HG03025 (cell line): ENCODE data around the gene TSTD2.
A peak's percentile ranks its signal among the peaks of the same experiment; 100 is the strongest.

Experiments used
- ATAC-seq: cut with Tn5 transposase; IDR thresholded peaks from one replicate; pipeline ENCODE4 v1.9.1; 2021; ENCODE audit warnings: mild to moderate bottlenecking, moderate library complexity; ENCODE audit not compliant: unreplicated experiment, low FRiP score

The TSTD2 gene

DNA sequence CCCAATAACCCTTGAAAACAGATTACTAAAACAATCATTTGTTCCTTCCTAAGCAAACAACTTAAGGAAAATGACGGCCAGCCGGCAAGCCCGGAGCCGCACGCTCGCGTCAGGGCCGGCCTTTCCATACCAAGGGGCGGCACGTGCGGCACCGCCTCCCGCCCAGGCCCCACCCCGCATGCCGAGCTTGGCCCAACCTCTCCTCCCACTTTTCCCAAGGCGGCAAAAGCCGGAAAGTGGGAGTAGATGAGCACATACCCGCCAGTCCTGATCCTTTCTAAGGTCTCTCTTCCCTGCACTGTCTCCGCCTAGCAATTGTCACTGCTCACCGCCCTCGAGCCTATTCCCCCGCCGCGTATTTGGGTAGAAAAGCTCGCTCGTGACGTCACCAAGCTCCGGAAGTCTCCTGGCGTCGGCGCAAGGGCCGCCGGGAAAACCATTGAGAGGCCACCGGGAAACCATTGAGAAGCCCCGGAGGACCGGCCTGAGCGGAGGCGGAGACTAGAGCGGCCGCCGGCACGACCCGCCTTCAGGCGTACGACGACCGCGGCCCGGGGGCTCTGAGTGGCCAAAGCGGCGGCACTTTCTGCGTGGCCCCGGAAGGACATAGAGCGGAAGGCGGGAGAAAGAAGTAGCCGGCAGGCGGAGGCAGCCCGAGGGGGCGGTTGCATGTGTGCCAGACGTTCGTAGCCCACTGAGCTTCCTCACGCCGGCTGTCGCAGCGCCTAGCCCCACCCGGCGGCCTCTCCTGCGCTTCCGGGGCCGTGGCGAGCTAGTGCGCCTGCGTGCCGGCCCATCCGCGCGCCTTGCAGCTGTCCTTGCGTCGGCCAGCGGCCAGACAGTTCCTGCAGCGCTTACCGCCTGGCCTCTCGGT, at the start of gene TSTD2, which contains the start of gene NCBP1:
TSS of gene TSTD2 (minus strand) at position 384 of the 874 bp plus-strand sequence. CDS start 5,806 bp downstream, outside the sequence.
TSS of gene NCBP1 (plus strand) at position 837 of the 874 bp plus-strand sequence. CDS start 61 bp downstream, outside the sequence.
- ATAC-seq, result peak; percentile 82

DNA sequence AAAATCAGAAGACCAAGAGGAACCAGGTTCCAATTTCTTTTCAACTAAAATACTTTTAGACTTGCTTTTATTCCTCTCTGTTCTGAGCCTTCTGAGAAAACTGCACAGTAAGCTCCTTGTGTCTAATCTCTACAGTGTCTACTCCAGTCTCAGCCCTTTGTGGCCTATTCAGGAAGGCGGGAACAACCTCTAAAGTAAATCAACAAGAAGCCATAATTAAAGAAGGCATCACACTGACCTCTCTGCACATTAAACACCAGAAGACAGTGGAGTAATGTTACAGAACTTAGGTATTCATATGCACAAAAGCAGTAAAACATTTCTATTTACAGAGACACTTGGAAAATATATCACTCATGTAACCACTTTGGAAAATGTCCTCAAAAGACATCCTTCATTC, 49.1 kb upstream of the TSTD2 start:
- no peak for ATAC-seq

DNA sequence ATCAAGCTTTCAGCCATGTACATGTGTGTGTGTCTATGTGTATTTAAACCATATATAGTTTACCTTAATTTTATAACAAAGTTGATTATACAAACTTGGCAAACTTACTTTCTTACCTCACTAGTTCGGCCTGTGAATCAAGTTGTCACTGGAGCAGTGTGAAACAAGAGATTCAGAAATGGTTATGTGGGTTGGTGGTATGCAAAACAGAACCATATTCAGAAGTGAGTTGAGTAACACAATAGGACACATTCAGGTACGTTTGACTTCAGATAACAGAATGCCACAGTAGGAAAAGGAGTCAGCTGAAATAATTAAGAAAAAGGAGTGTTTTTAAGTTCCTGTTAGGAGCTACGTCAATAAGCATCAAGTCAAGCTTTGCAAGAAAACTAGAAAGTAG, 42.5 kb upstream of the TSTD2 start:
- ATAC-seq, result no peak

DNA sequence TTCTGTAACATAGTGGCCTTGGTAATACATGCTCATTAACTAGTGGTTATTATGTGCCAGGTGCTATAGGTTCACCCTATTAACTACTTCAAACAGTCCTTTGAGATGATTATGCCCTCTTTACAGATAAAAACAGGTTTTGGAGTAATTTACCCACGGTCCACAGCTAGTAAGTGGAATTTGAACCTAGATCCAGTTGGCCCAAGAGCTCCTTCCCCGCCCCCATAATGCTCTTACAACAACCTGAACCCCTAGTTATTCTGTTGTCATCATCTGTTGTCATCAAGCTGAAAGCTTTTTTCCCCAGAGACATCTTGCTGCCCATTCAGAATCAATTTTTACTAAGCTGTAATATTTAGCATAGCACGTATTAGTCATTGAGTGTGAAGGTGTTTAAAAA, 40.8 kb upstream of the TSTD2 start:
- ATAC-seq, result no peak

DNA sequence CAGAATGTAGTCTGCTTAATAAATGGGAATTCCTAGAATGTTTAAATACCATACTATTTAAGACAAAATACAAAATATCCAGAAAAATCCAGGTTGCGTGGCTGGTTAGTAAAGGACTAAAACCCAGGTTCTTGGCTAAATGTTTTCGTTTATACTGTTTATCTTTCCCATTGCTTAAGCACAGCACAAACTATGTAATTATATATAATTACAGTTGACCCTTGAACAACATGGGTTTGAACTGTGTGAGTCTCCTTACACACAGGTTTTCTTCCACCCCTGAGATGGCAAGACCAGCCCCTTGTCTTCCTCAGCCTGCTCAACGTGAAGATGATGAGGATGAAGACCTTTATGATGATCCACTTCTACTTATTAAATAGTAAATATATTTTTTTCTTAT, 39.2 kb upstream of the TSTD2 start:
- no peak for ATAC-seq

DNA sequence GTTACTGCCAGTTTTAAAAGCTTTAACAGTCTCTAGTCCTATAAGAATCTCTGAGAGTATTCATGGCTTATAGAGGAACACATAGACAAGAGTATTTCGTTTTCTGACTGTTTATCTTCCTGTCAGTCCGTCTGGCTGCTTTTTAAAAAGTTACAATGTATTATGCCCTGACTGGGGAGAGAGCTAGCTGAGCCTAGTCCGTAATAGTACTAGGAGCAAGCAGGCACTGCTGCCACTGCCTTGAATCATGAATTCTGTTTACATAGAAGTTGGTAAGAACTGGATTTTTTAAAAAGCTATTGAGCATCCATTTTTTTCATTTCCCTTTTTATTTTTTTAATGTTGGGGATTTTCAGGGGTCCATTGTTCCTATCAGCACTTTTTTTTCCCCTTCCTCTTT, 37.4 kb upstream of the TSTD2 start:
- no peak for ATAC-seq

DNA sequence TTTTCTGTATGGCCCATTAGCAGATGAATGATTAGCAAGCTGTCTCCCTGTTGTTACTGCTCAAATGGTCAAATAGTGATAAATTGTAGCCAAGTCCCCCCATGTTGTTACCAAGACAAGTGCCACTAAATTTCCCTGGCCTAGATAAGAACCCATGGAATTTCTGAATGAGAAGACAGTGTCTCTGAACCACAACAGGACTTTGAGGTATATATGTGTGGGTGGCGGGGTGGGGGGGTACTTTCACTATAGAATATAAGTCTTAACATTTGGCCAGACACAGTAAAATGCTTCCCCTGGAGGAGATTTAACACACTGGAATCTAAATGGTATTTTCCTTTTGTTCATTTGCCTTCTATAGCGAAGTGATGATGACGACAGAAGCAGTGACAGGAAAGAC, 35.3 kb upstream of the TSTD2 start:
- ATAC-seq, result no peak

DNA sequence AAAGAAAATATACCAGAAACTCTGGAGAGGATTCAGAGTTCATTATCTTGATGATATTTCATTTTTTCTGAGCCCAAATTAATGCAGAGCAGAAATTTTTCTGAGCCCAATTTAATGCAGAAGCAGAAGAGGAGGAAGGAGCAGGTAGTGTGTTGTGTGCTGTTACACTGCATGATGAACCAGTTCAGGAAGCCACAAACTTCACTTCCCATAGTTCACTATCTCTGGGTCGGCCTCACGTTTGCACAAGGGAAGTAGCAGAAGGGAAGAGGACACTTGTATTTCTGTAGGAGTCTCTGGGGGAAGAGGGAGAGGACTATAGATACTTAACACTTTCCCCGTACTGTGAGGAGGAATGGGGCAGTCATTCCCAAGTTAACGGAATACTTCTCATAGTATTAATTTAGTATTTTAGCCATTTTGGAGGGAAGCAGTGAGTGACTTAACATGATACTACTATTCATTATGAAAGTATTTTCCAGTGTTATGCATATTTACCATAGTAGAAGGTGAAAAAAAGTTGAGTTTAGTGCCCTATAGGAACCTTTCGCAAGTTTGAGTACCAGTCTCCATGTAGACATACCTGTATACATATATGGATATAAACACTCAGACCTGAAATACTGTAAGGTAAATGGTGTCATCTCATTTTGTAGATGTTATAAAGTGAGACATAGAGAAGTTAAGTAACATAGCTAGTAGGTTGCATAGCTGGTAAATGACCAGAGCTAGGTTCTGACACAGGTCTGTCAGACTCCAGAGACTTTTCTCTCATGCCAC, 33.9 kb upstream of the TSTD2 start:
- no peak for ATAC-seq

DNA sequence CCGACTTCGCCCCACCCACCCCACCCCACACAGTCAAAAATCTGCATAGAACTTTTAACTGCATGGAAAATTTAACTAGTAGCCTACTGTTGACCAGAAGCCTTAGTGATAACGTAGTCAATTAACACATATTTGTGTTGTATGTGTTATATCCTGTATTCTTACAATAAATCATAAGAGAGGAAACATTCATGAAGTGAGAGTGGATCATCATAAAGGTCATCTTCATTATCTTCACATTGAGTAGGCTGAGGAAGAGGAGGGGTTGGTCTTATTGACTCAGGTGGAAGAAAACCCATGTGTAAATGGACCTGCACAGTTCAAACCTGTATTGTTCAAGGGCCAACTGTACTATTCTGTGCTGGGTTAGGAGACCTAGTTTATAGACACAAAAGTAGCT, 32.6 kb upstream of the TSTD2 start:
- no peak for ATAC-seq

DNA sequence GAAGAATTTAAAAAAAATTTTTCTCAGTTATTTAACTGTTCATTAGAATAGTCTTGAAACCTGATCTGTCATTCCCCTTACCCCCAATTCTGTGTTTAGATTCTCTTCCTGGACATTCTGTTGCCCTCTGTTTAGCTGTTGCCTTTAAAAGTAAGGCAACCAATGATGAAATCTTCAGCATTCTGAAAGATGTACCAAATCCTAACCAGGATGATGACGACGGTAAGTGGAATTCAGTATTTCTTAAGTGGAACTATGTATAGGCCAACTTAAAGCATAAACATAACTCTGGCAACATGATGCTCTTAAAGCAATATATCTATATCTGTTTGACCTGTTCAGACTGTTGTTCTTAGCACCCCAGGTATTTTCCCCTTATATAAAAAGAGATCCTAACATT, 27.7 kb upstream of the TSTD2 start:
- ATAC-seq, result no peak

DNA sequence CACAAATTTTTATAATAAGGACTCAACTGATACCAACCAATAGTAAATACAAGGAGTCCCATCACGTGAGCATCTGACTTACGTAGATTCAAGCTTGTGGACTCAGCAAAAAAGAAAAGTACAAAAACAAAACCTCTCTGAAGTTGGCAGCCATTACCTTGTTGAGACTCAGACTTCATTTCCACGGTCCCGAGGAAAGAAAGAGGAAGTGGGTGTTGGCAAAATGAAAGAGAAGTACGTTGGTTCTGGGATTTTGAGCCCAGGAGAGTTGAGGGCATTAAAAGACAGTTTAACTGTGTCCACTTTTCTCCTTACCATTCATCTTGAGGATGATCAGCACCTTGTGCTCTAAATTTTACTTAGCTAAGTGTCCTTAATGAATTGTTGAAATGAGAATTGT, 27.2 kb upstream of the TSTD2 start:
- ATAC-seq, result no peak

DNA sequence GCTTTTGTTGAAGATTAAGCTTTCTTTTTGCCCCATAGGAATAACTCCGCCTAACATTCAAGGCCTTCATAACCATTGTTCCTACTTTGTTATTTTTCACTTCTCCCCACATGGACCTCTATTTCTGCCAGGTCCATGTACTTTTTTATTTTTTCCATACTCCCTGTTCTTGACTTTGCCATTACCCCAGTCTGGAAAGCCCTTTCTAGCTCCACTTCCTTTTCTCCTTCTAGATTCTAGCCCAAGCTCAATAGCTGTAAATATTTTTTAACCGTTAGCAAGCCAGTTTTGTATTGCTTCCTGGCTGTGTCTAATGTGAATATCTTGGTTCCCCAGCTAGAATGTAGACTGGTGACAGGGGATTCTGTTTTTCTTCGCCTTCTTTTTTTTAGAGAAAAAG, 26.6 kb upstream of the TSTD2 start:
- no peak for ATAC-seq

DNA sequence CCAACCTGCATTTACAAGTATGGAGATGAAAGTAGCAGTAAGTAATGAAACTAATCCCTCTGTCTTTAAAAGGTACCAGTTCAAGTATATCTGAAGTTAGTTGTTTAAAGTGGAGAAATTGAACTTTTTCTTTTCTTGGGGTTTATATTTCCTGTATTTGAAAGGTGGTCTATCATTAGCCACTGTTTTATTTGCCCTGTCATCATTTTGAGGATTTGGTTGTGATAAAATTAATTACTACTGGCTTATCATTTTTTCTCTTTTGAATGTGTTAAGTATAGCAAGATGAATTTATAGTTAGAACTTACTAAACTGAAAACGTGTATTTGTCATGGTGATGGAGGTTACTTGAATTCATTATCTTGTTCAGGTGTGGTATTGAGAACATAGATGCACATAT, 25.5 kb upstream of the TSTD2 start:
- ATAC-seq, result no peak

DNA sequence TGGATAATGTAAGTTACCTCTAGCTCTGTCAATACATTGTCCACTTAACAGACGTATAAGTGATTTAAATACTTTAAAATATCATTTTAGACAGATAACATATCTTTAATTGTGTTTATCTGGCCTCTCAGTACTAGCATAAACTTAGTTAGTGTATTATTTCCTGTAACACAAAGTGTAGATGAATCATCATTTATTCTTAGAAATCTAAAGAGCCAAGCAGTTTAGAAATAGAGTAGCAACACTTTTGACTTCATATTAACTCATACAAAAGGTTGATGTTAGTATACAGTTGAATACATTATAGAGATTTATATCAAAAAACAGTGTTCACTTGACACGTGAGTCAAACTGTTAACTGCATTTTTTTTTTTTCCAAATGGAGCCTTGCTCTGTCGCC, 18.5 kb upstream of the TSTD2 start:
- ATAC-seq, result no peak

DNA sequence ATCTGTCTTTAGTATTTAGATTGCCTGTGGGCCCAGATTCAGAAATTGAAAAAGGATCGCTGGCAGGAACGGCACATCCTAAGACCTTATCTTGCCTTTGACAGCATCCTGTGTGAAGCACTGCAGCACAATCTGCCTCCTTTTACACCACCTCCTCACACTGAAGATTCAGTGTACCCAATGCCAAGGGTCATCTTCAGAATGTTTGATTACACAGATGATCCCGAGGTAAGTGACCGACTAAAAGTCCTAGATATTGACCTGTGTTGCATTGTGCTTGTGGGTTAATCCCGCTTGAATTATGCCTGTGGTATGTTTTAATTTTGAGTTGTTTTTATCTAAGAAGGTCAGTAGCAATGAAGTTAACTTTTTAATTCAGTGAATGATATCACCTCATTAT, 14.8 kb upstream of the TSTD2 start:
- no peak for ATAC-seq

DNA sequence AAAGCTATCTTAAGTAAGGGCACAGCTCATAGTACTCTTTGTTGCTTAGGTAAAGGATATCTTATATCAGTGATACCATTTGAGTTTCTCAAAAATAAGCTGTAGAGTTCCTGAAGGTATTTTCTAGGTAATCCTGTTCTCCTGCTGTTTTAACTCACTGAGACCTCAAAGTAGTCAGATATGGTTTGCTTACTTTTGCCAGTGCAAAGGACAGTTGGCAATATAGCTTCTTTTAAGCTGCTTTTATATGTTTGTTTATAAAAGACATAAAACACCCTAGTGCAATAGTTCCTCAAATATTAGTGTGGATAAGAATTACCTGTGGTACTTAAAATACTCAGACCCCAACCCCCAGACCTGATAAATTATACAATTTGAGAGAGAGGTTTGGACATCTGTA, 12.6 kb upstream of the TSTD2 start:
- ATAC-seq, result no peak

DNA sequence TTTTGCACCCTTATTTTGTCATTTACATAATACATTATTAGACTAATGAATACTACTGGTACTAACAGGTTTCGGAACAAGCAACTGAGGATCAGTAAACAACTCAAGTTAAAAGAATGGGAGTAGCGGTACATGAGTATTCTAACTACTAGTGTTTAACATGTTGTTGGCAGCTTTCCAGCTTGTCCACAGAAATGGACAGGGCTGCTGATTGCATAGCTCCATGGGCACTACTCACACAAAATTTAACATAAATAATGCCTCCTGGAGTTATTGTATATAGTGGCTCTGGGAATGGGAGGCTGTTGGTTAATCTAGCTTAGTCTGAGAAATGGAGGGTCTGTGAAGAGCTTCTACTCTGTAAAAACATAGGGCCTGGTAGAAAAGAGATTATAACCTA, 7.2 kb upstream of the TSTD2 start:
- ATAC-seq, result no peak

DNA sequence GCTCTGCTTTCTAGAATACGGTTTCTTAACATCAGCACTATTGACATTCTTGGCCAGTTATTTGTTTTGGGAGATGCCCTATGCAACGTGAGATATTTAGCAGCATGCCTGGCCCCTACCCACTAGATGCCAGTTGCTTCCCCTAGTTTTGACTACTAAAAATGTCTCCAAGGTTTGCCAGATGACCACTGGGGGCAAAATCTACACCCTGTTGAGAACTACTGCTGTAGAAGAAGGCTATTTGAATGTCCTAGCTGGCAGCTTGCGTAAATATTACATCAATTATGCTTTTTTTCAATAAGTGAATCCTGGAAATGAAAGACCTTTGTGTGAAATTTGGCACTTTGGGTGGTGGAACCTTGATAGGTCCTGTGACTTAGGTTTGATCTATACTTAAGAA, 5.5 kb upstream of the TSTD2 start:
- no peak for ATAC-seq

DNA sequence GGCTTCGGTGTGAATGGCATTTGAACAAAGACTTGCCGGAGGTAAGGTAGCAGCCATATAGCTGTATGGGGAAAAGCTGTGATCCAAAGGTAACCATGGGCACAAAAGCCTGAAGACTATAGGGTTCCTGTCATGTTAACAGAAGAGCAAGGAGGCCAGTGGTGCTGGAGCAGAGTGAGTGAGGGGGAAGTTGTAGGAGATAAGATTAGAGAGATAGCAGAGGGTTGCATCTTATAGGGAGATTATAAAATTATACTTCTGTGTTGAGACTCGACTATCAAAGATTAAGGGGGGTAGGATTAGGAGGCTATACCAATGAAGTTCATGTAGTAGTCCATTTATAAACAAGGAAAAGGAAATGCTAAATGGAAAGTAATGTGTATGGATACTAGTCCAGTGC, 3.7 kb upstream of the TSTD2 start:
- ATAC-seq, result no peak

DNA sequence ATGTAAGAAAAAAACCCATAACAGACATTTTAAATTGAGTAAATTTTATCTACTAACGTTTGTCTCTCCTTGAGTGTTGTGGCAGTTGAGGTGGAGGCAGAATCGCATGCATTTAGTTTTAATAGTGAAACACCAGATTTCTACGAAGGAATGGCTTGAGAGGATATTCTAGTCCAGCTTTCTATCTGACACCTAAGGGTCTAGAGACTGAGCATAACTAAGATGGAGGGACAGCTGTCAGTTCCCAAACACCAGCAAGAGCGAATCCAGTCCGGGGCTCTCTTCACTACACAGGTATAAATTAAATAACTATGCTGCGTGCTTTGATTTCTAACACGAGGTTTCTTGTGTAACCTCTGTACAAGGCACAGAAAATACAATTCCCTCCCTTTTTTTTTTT, 1.9 kb upstream of the TSTD2 start:
- ATAC-seq, result no peak

DNA sequence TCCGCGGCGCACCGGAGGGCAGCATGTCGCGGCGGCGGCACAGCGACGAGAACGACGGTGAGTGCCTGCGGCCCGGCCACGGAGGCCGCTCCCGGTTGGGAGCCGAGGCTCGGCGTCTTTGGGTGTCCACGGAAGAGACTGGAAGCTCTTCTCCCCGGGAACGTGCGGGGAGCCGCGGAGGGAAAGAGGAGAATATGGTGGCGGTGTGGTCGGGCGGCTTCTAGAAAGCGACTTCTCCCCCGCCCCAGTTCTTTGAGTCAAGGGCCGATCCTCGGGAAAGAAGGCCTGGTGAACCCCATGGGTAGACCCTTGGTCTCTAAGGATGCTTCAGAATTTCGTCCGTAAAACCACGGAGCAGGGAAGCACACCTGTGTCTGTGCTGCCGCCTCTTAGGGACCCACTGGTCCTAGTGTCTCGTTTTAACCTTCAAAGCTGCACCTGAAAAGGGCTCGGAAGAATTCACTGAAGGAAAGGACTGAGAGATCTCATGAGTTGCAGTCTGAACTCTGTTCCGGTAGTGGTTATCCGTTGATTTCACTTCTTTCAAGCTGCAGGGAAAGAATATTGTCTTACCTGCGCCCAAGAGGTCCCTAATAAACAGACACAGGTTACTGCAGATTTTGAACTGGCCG, 807 bp upstream of the TSTD2 start:
- ATAC-seq, result peak; percentile 2
